HepG2 (cell line): Measurements from ENCODE around the gene GP1BA. TPM values are rescaled to one million over a fixed set of nuclear protein-coding genes. Genes with fewer than 3 reads are reported as not detected.

Experiments used
- CREB3 ChIP-seq: sonication (generic); formaldehyde crosslinking; IDR thresholded peaks from 2 replicates; pipeline ENCODE4 v1.5.0; 2020; ENCODE audit warnings: missing genetic modification reagents
- CREM ChIP-seq, 2 experiments: sonication (generic) in 1 of 2; formaldehyde crosslinking in 1 of 2; IDR thresholded peaks; 2 replicates each; pipeline versions ENCODE4 v1.4.0 to v1.6.1; 2016 to 2020; ENCODE audit warnings: antibody characterized with exemption in 1 of 2, mild to moderate bottlenecking in 1 of 2, missing genetic modification reagents in 1 of 2
- DNMT3B ChIP-seq: conservative IDR thresholded peaks from 2 replicates; pipeline ENCODE4 v1.6.1; 2016; ENCODE audit warnings: missing biosample characterization, control low read depth
- HES4 ChIP-seq: sonication (generic); formaldehyde crosslinking; IDR thresholded peaks from 2 replicates; pipeline ENCODE4 v1.9.0; 2021; ENCODE audit warnings: mild to moderate bottlenecking, missing genetic modification reagents, borderline replicate concordance
- HMG20A ChIP-seq: IDR thresholded peaks from 2 replicates; pipeline ENCODE4 v1.6.1; 2016; ENCODE audit warnings: borderline replicate concordance
- KLF16 ChIP-seq, 2 experiments: sonication (generic) in 1 of 2; formaldehyde crosslinking in 1 of 2; IDR thresholded peaks; 2 replicates each; pipeline versions ENCODE4 v1.6.1 to v1.8.0; 2016 to 2023; ENCODE audit warnings: missing genetic modification reagents in 2 of 2, missing compliant biosample characterization in 1 of 2
- MAF1 ChIP-seq: sonication (generic); formaldehyde crosslinking; IDR thresholded peaks from 2 replicates; pipeline ENCODE4 v1.5.0; 2020; ENCODE audit warnings: missing genetic modification reagents, borderline replicate concordance
- MZF1 ChIP-seq: sonication (generic); formaldehyde crosslinking; IDR thresholded peaks from 2 replicates; pipeline ENCODE4 v1.8.1; 2023; ENCODE audit warnings: mild to moderate bottlenecking, missing genetic modification reagents, borderline replicate concordance
- PREB ChIP-seq: sonication (generic); formaldehyde crosslinking; IDR thresholded peaks from 2 replicates; pipeline ENCODE4 v1.4.0; 2020; ENCODE audit warnings: missing genetic modification reagents
- RAD51 ChIP-seq: fragments of 450-650 bp; IDR thresholded peaks from 2 replicates; pipeline ENCODE4 v1.6.1; 2016; ENCODE audit warnings: borderline replicate concordance
- RFXANK ChIP-seq: IDR thresholded peaks from 2 replicates; pipeline ENCODE4 v1.6.1; 2016
- SMARCE1 ChIP-seq: fragments of 450-650 bp; IDR thresholded peaks from 2 replicates; pipeline ENCODE4 v1.6.1; 2017; ENCODE audit warnings: borderline replicate concordance
- TARDBP ChIP-seq: sonication (generic); formaldehyde crosslinking; IDR thresholded peaks from 2 replicates; pipeline ENCODE4 v1.8.0; 2022; ENCODE audit warnings: mild to moderate bottlenecking, missing genetic modification reagents
- ZBTB49 ChIP-seq: sonication (generic); formaldehyde crosslinking; IDR thresholded peaks from 2 replicates; pipeline ENCODE4 v1.4.0; 2020; ENCODE audit warnings: missing genetic modification reagents, borderline replicate concordance
- ZFP36L2 ChIP-seq: sonication (generic); formaldehyde crosslinking; IDR thresholded peaks from 2 replicates; pipeline ENCODE4 v1.4.0; 2020; ENCODE audit warnings: missing genetic modification reagents
- ZFYVE20 ChIP-seq: sonication (generic); formaldehyde crosslinking; IDR thresholded peaks from 2 replicates; pipeline ENCODE4 v1.8.0; 2023; ENCODE audit warnings: low read depth, mild to moderate bottlenecking, moderate library complexity, missing genetic modification reagents, borderline replicate concordance
- ZNF232 ChIP-seq: sonication (generic); formaldehyde crosslinking; IDR thresholded peaks from 2 replicates; pipeline ENCODE4 v1.4.0; 2020; ENCODE audit warnings: missing genetic modification reagents, borderline replicate concordance
- ZNF253 ChIP-seq: sonication (generic); formaldehyde crosslinking; IDR thresholded peaks from 2 replicates; pipeline ENCODE4 v1.8.0; 2022; ENCODE audit warnings: mild to moderate bottlenecking, missing genetic modification reagents, borderline replicate concordance
- ZNF333 ChIP-seq: sonication (generic); formaldehyde crosslinking; IDR thresholded peaks from 2 replicates; pipeline ENCODE4 v1.4.0; 2020; ENCODE audit warnings: mild to moderate bottlenecking, missing genetic modification reagents, borderline replicate concordance
- ZNF567 ChIP-seq: sonication (generic); formaldehyde crosslinking; IDR thresholded peaks from 2 replicates; pipeline ENCODE4 v1.8.1; 2023; ENCODE audit warnings: mild to moderate bottlenecking, missing genetic modification reagents, borderline replicate concordance
- ZNF766 ChIP-seq: sonication (generic); formaldehyde crosslinking; IDR thresholded peaks from 2 replicates; pipeline ENCODE4 v1.5.0; 2020; ENCODE audit warnings: missing genetic modification reagents, borderline replicate concordance
- ZNF770 ChIP-seq: sonication (generic); formaldehyde crosslinking; IDR thresholded peaks from 2 replicates; pipeline ENCODE4 v1.5.0; 2020; ENCODE audit warnings: mild to moderate bottlenecking, missing genetic modification reagents
- ZNF775 ChIP-seq: sonication (generic); formaldehyde crosslinking; IDR thresholded peaks from 2 replicates; pipeline ENCODE4 v1.4.0; 2020; ENCODE audit warnings: missing genetic modification reagents, mild to moderate bottlenecking, moderate library complexity, borderline replicate concordance
- ZNF782 ChIP-seq: sonication (generic); formaldehyde crosslinking; IDR thresholded peaks from 2 replicates; pipeline ENCODE4 v1.4.0; 2020; ENCODE audit warnings: missing genetic modification reagents, mild to moderate bottlenecking, borderline replicate concordance
- polyA plus RNA-seq, 8 experiments: library from polyadenylated mRNA; depleted of rRNA in 3 of 8; stranded (reverse) in 7 of 8; unstranded in 1 of 8; fragments of >200 nt; fragmentation: Illumina TruSeq in 4 of 8; extraction: Trizol in 4 of 8; gene quantifications; 2 replicates each; pipeline versions ENCODE4 v1.2.1 to v1.2.3, GENCODE V29; 2011 to 2016; ENCODE audit warnings: low read depth in 4 of 8, missing spikeins in 1 of 8, mixed read lengths in 1 of 8; ENCODE audit not compliant: insufficient read depth in 1 of 8
- total RNA-seq, 5 experiments: library from RNA; depleted of rRNA; stranded (reverse); fragments of >200 nt; fragmentation: Illumina TruSeq; extraction: Trizol; gene quantifications; 2 replicates each; pipeline ENCODE4 v1.2.3, GENCODE V29; 2016; ENCODE audit warnings: low read depth in 1 of 5

Gene GP1BA
- total and polyA plus RNA-seq, 2 of the 13 experiments (the other 11 are each of a cell fraction or from before 2014, with no cell fraction given): not detected

GRCh38 chr17:4920351-4921048 lies 11.6 kb upstream of the GP1BA start (continued):
- TF ChIP-seq SMARCE1 (no peak), ZNF253 (CRISPR knock-in tag) (no peak), MZF1 (CRISPR knock-in tag) (no peak), ZBTB49 (CRISPR knock-in tag) (no peak), ZNF333 (CRISPR knock-in tag) (no peak), CREB3 (CRISPR knock-in tag) (no peak), PREB (CRISPR knock-in tag) (no peak), TARDBP (CRISPR knock-in tag) (0 out of 2 replicates have a peak, but pooled peaks have one; percentile 32), KLF16 (CRISPR knock-in tag; IDR thresholded peaks at IDR 0.05) (peak in 1 of 2 experiments; percentile 16; a peak in 1 of 4 replicates), ZNF770 (CRISPR knock-in tag) (no peak), CREM (IDR thresholded peaks at IDR 0.05) (no peak), CREM (CRISPR knock-in tag; IDR thresholded peaks at IDR 0.05) (no peak), ZNF782 (CRISPR knock-in tag) (no peak), ZNF766 (CRISPR knock-in tag) (0 out of 2 replicates have a peak, but pooled peaks have one; percentile 34), ZFYVE20 (CRISPR knock-in tag) (no peak), ZNF775 (CRISPR knock-in tag) (no peak), RAD51 (no peak), MAF1 (CRISPR knock-in tag) (no peak), HES4 (CRISPR knock-in tag) (no peak), DNMT3B (CRISPR knock-in tag) (no peak), ZNF567 (CRISPR knock-in tag) (no peak), ZNF232 (CRISPR knock-in tag) (no peak), ZFP36L2 (CRISPR knock-in tag) (no peak), HMG20A (CRISPR knock-in tag) (0 out of 2 replicates have a peak, but pooled peaks have one; percentile 44), RFXANK (CRISPR knock-in tag) (no peak)
